Neuronal stem cell (in vitro differentiated cells): ENCODE measurements around the gene ZNF784.

Source experiments
- DNase-seq: peaks from one replicate; pipeline ENCODE4 v3.0.0-alpha.2; 2013; ENCODE audit warnings: low spot score
- H2AFZ ChIP-seq: one replicate; pipeline ENCODE4 v1.6.1; 2013; ENCODE audit warnings: mild to moderate bottlenecking, low read length, inconsistent platforms
- H2AK5ac ChIP-seq: 2 replicates; pipeline ENCODE4 v1.6.1; 2013; ENCODE audit warnings: low read depth, mild to moderate bottlenecking, inconsistent platforms, low read length, moderate library complexity, mixed read lengths
- H2BK120ac ChIP-seq: 2 replicates; pipeline ENCODE4 v1.6.1; 2013; ENCODE audit warnings: low read depth, mild to moderate bottlenecking, inconsistent platforms, low read length, moderate library complexity, mixed read lengths
- H2BK12ac ChIP-seq: one replicate; pipeline ENCODE4 v1.6.1; 2013; ENCODE audit warnings: low read length, inconsistent platforms
- H2BK15ac ChIP-seq: 2 replicates; pipeline ENCODE4 v1.6.1; 2013; ENCODE audit warnings: mild to moderate bottlenecking, low read length, inconsistent platforms, mixed read lengths
- H2BK5ac ChIP-seq: one replicate; pipeline ENCODE4 v1.6.1; 2013; ENCODE audit warnings: inconsistent platforms, mild to moderate bottlenecking, low read length, moderate library complexity
- H3K14ac ChIP-seq: one replicate; pipeline ENCODE4 v1.6.1; 2013; ENCODE audit warnings: low read length, inconsistent platforms
- H3K18ac ChIP-seq: 2 replicates; pipeline ENCODE4 v1.6.1; 2013; ENCODE audit warnings: low read length, inconsistent platforms
- H3K23ac ChIP-seq: 2 replicates; pipeline ENCODE4 v1.6.1; 2013; ENCODE audit warnings: low read depth, mild to moderate bottlenecking, mixed read lengths, low read length, inconsistent platforms; ENCODE audit not compliant: poor library complexity
- H3K27ac ChIP-seq: replicated peaks from 3 replicates; pipeline ENCODE4 v1.5.1; 2013; ENCODE audit warnings: low read length, inconsistent platforms
- H3K27me3 ChIP-seq, 3 experiments: 2 replicates each; pipeline ENCODE4 v1.6.1; 2013; ENCODE audit warnings: low read length in 3 of 3, mild to moderate bottlenecking in 2 of 3, inconsistent platforms in 1 of 3, low read depth in 1 of 3, mixed read lengths in 1 of 3, moderate library complexity in 1 of 3; ENCODE audit not compliant: control insufficient read depth in 3 of 3, insufficient read depth in 3 of 3
- H3K36me3 ChIP-seq, 2 donors: replicated peaks in 1 of 2; 2 replicates each; pipeline ENCODE4 v1.6.1; 2013; ENCODE audit warnings: low read length in 2 of 2; ENCODE audit not compliant: control insufficient read depth in 2 of 2, insufficient read depth in 2 of 2
- H3K4ac ChIP-seq: 2 replicates; pipeline ENCODE4 v1.6.1; 2013; ENCODE audit warnings: inconsistent platforms, mild to moderate bottlenecking, low read length, moderate library complexity
- H3K4me1 ChIP-seq, 2 donors: 1 replicate in 1 of 2; 2 replicates in 1 of 2; pipeline ENCODE4 v1.6.1; 2013; ENCODE audit warnings: low read length in 2 of 2, low read depth in 1 of 2; ENCODE audit not compliant: control insufficient read depth in 2 of 2, insufficient read depth in 1 of 2
- H3K4me2 ChIP-seq: one replicate; pipeline ENCODE4 v1.6.1; 2013; ENCODE audit warnings: mild to moderate bottlenecking, low read length, inconsistent platforms; ENCODE audit not compliant: insufficient read depth, poor library complexity, severe bottlenecking
- H3K4me3 ChIP-seq, 2 donors: 2 replicates each; pipeline ENCODE4 v1.5.1; 2013; ENCODE audit warnings: low read length in 2 of 2, mild to moderate bottlenecking in 2 of 2, inconsistent platforms in 1 of 2, moderate library complexity in 1 of 2
- H3K79me1 ChIP-seq: one replicate; pipeline ENCODE4 v1.6.1; 2013; ENCODE audit warnings: low read depth, mild to moderate bottlenecking, inconsistent platforms, low read length, moderate library complexity
- H3K9ac ChIP-seq: one replicate; pipeline ENCODE4 v1.6.1; 2013; ENCODE audit warnings: mild to moderate bottlenecking, low read depth, low read length, inconsistent platforms; ENCODE audit not compliant: poor library complexity
- H3K9me3 ChIP-seq, 2 donors: replicated peaks in 1 of 2; 2 replicates each; pipeline versions ENCODE3 to v1.6.1; 2013; ENCODE audit warnings: low read length in 2 of 2, mild to moderate bottlenecking in 2 of 2, inconsistent platforms in 1 of 2, low read depth in 1 of 2, mixed read lengths in 1 of 2, moderate library complexity in 1 of 2; ENCODE audit not compliant: control insufficient read depth in 2 of 2, insufficient read depth in 1 of 2
- H4K8ac ChIP-seq: one replicate; pipeline ENCODE4 v1.6.1; 2013; ENCODE audit warnings: low read depth, mild to moderate bottlenecking, inconsistent platforms, low read length, moderate library complexity
- H4K91ac ChIP-seq: one replicate; pipeline ENCODE4 v1.6.1; 2013; ENCODE audit warnings: low read length, low read depth, mild to moderate bottlenecking, inconsistent platforms; ENCODE audit not compliant: poor library complexity
- WGBS, 2 donors: extraction: QIAGEN DNeasy Blood & Tissue Kit; methylation state at CpG; one replicate each; pipeline ENCODE4 v1.1.7; 2013; ENCODE audit warnings: missing lambda C conversion rate in 2 of 2, mixed read lengths in 1 of 2; ENCODE audit not compliant: insufficient read length in 2 of 2, insufficient replicate concordance in 1 of 2; ENCODE audit errors: extremely low coverage in 2 of 2; 5-methylcytosine and 5-hydroxymethylcytosine counted together

Gene ZNF784

DNA sequence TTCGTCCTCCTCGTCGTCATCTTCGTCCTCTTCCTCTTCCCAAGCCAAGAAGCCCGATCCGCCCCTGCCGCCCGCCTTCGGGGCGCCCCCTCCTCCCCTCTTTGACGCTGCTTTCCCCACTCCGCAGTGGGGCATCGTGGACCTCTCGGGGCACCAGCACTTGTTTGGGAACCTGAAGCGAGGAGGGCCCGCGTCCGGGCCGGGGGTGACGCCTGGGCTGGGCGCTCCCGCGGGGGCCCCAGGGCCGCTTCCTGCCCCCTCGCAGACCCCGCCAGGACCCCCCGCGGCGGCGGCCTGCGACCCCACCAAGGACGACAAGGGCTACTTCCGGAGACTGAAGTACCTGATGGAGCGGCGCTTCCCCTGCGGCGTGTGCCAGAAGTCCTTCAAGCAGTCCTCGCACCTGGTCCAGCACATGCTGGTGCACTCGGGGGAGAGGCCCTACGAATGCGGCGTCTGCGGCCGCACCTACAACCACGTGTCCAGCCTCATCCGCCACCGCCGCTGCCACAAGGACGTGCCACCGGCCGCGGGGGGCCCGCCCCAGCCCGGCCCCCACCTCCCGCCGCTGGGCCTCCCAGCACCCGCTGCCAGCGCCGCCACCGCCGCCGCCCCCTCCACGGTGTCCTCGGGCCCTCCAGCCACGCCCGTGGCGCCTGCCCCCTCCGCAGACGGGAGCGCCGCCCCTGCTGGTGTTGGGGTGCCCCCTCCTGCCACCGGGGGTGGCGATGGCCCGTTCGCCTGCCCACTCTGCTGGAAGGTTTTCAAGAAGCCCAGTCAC is 10.2 kb downstream of the ZNF784 start:
- Histone ChIP-seq H3K79me1 (peaks cover 15% of the 10 kb centered on the region), H2AK5ac (no peak overlapping the region), H3K27me3 (no peaks in the 10 kb centered on the region), H4K8ac (no peak overlapping the region), H3K23ac (no peak overlapping the region), H3K14ac (no peak overlapping the region), H3K9me3 (peaks cover 0 to 4% of the 10 kb centered on the region in 2 donors), H3K18ac (no peak overlapping the region), H2AFZ (no peak overlapping the region), H3K4me3 (no peak overlapping the region), H4K91ac (no peak overlapping the region), H3K4me1 (no peaks in the 10 kb centered on the region), H3K9ac (no peak overlapping the region), H2BK120ac (no peak overlapping the region), H3K4ac (no peak overlapping the region), H2BK12ac (no peak overlapping the region), H3K4me2 (no peak overlapping the region), H3K36me3 (peaks cover 30 to 77% of the 10 kb centered on the region in 2 donors), H3K27ac (no peak overlapping the region), H2BK5ac (peak overlapping the region; percentile 50), H2BK15ac (no peak overlapping the region)
- 100% methylated on average over 3 of the region's 75 CpGs; no CpG with 5 or more reads in 1 of the 2 donors for WGBS, 2 donors
- no peak for DNase-seq

DNA sequence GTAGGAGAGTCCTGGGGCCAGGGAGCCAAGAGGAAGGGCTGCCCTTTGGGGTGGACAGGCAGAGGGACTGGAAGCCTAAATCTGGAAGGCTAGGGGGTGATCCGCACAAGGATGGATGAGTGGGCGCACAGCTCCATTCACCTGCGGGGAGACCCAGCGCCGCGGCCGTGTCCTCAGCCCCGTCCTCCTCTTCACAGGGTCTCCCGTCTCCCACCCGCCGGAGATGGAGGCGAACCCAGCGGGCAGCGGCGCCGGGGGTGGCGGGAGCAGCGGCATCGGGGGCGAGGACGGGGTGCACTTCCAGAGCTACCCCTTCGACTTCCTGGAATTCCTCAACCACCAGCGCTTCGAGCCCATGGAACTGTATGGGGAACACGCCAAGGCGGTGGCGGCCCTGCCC is 11.0 kb downstream of the ZNF784 start:
- WGBS, 2 donors = no CpG with 5 or more reads among the region's 27 CpGs
- no peak overlapping the region for H4K91ac ChIP-seq

DNA sequence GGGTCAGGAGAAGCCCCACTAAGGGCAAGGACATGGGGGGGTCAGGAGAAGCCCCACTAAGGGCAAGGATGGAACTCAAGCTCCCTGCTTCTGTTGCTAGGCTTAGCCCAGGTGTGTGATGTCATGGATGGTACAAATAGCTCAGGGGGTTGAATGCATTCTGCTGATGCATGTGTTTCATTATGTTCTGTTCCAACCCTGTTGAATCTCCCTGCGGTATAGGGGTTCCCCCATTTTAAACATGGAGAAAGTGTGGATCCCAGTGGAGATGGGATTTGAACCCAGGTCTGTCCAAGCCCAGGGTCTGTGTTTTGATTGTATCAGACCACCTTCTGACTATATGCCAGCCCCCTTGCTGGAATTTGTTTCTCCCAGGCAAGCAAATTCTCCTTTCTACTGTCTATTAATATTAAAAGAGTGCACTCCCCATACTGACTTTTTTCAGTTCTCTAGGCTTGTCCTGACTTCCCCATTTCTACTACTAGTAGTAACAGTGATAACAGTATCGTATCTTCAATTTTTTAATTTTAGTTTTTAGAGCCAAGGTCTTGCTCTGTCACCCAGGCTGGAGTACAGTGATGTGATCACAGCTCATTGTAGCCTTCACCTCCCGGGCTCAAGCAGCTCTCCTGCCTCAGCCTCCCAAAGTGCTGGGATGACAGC is 12.3 kb downstream of the ZNF784 start:
- Histone ChIP-seq H3K79me1 (peaks cover 18% of the 10 kb centered on the region), H3K4me3 (no peak overlapping the region), H3K27me3 (no peaks in the 10 kb centered on the region), H3K4me2 (no peak overlapping the region), H2BK5ac (no peak overlapping the region), H3K14ac (no peak overlapping the region), H3K4ac (no peak overlapping the region), H3K9me3 (peaks cover 0 to 4% of the 10 kb centered on the region in 2 donors), H4K8ac (no peak overlapping the region), H3K18ac (no peak overlapping the region), H2BK15ac (no peak overlapping the region), H2AK5ac (no peak overlapping the region), H3K23ac (no peak overlapping the region), H4K91ac (no peak overlapping the region), H3K36me3 (peaks cover 26 to 75% of the 10 kb centered on the region in 2 donors), H3K4me1 (no peaks in the 10 kb centered on the region), H2AFZ (no peak overlapping the region), H3K27ac (no peak overlapping the region), H2BK120ac (no peak overlapping the region), H2BK12ac (no peak overlapping the region), H3K9ac (no peak overlapping the region)
- no CpG with 5 or more reads among the region's 3 CpGs for WGBS, 2 donors
- DNase-seq = no peak

More for the DNA sequence above, 11.0 kb downstream of the ZNF784 start:
- H2BK5ac ChIP-seq = no peak overlapping the region
- no peaks in the 10 kb centered on the region for H3K4me1 ChIP-seq
- H3K27me3 ChIP-seq = no peaks in the 10 kb centered on the region
- peaks cover 15% of the 10 kb centered on the region for H3K79me1 ChIP-seq
- no peak overlapping the region for H2AFZ ChIP-seq
- peaks cover 30 to 81% of the 10 kb centered on the region in 2 donors for H3K36me3 ChIP-seq
- H3K9me3 ChIP-seq = peaks cover 0 to 4% of the 10 kb centered on the region in 2 donors
- H2AK5ac ChIP-seq = no peak overlapping the region
- H3K4me3 ChIP-seq = no peak overlapping the region
- no peak overlapping the region for H3K4ac ChIP-seq
- no peak overlapping the region for H2BK12ac ChIP-seq
- no peak overlapping the region for H3K27ac ChIP-seq
- no peak overlapping the region for H3K4me2 ChIP-seq
- H3K18ac ChIP-seq = no peak overlapping the region
- no peak for DNase-seq
- H3K9ac ChIP-seq = no peak overlapping the region
- H2BK120ac ChIP-seq = no peak overlapping the region
- H4K8ac ChIP-seq = no peak overlapping the region
- H2BK15ac ChIP-seq = no peak overlapping the region
- no peak overlapping the region for H3K14ac ChIP-seq
- H3K23ac ChIP-seq = no peak overlapping the region

DNA sequence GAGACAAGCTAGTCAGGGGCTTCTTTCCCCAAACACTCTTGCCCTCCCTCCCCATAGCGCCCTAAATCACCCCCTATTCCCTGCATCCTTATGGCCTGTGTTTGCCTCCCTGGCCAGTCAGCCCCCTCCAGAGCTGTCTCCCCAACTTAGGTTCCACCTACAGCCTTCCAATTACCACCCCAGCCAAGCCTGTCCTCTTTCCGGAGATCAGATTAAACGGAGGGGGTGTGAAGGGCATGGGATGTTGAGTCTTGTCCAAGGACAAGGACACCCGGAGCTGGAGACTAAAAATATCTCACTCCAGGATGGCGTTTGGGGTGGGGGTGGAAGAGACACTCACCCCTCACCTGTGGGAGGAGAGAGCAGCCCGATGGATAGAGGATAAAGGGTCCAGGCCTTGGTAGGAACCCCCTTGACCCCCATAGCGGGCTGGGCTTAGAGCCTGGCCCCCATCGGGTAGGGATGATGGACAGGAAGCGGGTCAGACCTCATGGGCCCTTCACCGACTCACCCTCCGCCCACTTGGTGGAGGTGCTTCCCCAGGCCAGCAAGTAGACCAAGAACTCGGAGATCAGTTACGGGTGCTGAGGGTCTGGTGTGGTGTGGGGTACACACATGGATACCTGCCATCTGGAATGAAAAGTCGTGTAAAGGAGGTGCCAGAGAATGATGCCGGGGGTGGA is 12.9 kb downstream of the ZNF784 start:
- Histone ChIP-seq H3K4me1 (peaks cover 3 to 4% of the 10 kb centered on the region in 2 donors), H2BK12ac (no peak overlapping the region), H2AFZ (no peak overlapping the region), H3K18ac (no peak overlapping the region), H3K27me3 (no peaks in the 10 kb centered on the region), H2AK5ac (no peak overlapping the region), H3K23ac (no peak overlapping the region), H3K27ac (no peak overlapping the region), H3K4me3 (no peak overlapping the region), H3K79me1 (peaks cover 18% of the 10 kb centered on the region), H2BK5ac (no peak overlapping the region), H3K36me3 (peaks cover 21 to 76% of the 10 kb centered on the region in 2 donors), H3K4ac (no peak overlapping the region), H2BK15ac (no peak overlapping the region), H4K8ac (no peak overlapping the region), H3K9ac (no peak overlapping the region), H4K91ac (no peak overlapping the region), H2BK120ac (no peak overlapping the region), H3K14ac (no peak overlapping the region), H3K9me3 (peaks cover 0 to 4% of the 10 kb centered on the region in 2 donors), H3K4me2 (no peak overlapping the region)
- WGBS, 2 donors = no CpG with 5 or more reads among the region's 15 CpGs
- no peak for DNase-seq
